Colonic mucosa (tissue), 4 donors: ENCODE results near the gene WNK3. TPM values are rescaled to one million over a fixed set of nuclear protein-coding genes. Genes with fewer than 3 reads are reported as not detected.

Experiments used
- DNase-seq: peaks from one replicate; pipeline ENCODE4 v3.0.0-alpha.2; 2020
- H3K27ac ChIP-seq: fragments of 200-600 bp; one replicate; pipeline ENCODE4 v1.8.0; 2021
- H3K27me3 ChIP-seq: fragments of 200-600 bp; one replicate; pipeline ENCODE4 v1.8.0; 2021
- H3K36me3 ChIP-seq: fragments of 200-600 bp; one replicate; pipeline ENCODE4 v1.8.0; 2021
- H3K4me1 ChIP-seq: fragments of 200-600 bp; one replicate; pipeline ENCODE4 v1.8.0; 2021; ENCODE audit warnings: mild to moderate bottlenecking
- H3K4me3 ChIP-seq: fragments of 200-600 bp; one replicate; pipeline ENCODE4 v1.8.0; 2021
- H3K9ac ChIP-seq, 2 donors: one replicate each; pipeline ENCODE4 v1.7.0; 2013; ENCODE audit warnings: control low read depth in 2 of 2, low read depth in 2 of 2, low read length in 2 of 2
- H3K9me3 ChIP-seq: fragments of 200-600 bp; one replicate; pipeline ENCODE4 v1.8.0; 2021
- intact Hi-C: fragments of 100-400 bp; cut with DNase I; formaldehyde crosslinking; loops from one replicate; pipeline ENCODE4 v1.14.1; 2022
- total RNA-seq, 2 donors: library from RNA; stranded (reverse); fragmentation: NEBNext Ultra II Directional in 1 of 2; extraction: Animal tissue kit (Norgen Biotek cat#: 25700) in 1 of 2; gene quantifications; one replicate each; pipeline ENCODE4 v1.2.1, GENCODE V29; 2021
- TF ChIP-seq, protein P1 (sequence below): fragments of 200-600 bp; IDR thresholded peaks from one replicate; pipeline ENCODE4 v1.8.0; 2022; ENCODE audit warnings: antibody characterized with exemption, mild to moderate bottlenecking
- donor health status: healthy.
- donor health status: DM: no; HTN: no; CAD: no.
- donor health status: DM: no; HTN: no; CAD: no.

WNK3 gene
- total RNA-seq, 2 donors from 2014 or later = 0.12 to 0.24 TPM

DNA sequence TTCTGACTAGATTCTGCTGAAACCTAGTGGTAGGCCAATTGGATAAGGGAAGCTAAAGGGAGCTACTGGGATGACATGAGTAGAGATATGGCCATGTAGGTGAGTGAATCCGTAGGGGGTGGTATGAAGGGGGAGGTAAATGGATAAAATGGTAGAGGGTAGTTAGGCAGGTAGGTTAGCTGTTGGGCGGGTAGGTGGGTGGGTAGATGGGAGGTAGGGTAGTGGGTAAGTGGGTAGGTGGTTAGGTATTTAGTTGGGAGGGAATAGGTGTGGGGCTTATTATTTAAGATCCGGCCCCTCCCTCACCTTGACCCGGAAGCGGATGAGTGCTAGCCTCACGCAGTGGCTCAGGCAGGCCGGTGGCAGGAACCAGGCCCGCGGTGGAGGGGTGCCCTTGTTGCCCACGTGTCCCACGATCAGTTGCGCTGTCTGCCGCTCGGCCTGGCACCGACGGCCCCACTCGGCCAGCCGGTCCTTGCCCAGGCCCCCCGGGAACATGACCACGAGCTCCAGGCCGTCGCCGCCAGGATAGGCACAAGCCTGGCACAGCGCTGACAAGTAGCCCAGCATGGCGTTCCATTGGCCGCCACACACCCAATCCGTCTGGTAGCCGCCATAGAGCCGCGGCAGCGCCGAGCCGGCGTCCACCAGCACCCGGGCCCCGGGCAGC lies 175.5 kb downstream of the WNK3 start:
- TF ChIP-seq, protein P1, sequence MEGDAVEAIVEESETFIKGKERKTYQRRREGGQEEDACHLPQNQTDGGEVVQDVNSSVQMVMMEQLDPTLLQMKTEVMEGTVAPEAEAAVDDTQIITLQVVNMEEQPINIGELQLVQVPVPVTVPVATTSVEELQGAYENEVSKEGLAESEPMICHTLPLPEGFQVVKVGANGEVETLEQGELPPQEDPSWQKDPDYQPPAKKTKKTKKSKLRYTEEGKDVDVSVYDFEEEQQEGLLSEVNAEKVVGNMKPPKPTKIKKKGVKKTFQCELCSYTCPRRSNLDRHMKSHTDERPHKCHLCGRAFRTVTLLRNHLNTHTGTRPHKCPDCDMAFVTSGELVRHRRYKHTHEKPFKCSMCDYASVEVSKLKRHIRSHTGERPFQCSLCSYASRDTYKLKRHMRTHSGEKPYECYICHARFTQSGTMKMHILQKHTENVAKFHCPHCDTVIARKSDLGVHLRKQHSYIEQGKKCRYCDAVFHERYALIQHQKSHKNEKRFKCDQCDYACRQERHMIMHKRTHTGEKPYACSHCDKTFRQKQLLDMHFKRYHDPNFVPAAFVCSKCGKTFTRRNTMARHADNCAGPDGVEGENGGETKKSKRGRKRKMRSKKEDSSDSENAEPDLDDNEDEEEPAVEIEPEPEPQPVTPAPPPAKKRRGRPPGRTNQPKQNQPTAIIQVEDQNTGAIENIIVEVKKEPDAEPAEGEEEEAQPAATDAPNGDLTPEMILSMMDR = no peak
- H3K9ac ChIP-seq = peak overlapping the region; percentile 55 to 79
- no peaks in the 10 kb centered on the region for H3K36me3 ChIP-seq
- no peaks in the 10 kb centered on the region for H3K27me3 ChIP-seq
- H3K4me1 ChIP-seq = no peaks in the 10 kb centered on the region
- H3K4me3 ChIP-seq = peak overlapping the region; percentile 68
- peak overlapping the region; percentile 83 for H3K27ac ChIP-seq
- intact Hi-C loops = no loop called here
- peak; percentile 72 for DNase-seq
- no peaks in the 10 kb centered on the region for H3K9me3 ChIP-seq

GRCh38 chrX:54181202-54181953 lies 176.5 kb downstream of the WNK3 start:
- Histone ChIP-seq H3K27me3 (no peaks in the 10 kb centered on the region), H3K27ac (no peak overlapping the region), H3K36me3 (no peaks in the 10 kb centered on the region), H3K4me1 (no peaks in the 10 kb centered on the region), H3K9me3 (no peaks in the 10 kb centered on the region), H3K4me3 (no peak overlapping the region), H3K9ac (no peak overlapping the region)
- no peak for DNase-seq
- TF ChIP-seq, protein P1 = no peak
- intact Hi-C loops = no loop called here

DNA sequence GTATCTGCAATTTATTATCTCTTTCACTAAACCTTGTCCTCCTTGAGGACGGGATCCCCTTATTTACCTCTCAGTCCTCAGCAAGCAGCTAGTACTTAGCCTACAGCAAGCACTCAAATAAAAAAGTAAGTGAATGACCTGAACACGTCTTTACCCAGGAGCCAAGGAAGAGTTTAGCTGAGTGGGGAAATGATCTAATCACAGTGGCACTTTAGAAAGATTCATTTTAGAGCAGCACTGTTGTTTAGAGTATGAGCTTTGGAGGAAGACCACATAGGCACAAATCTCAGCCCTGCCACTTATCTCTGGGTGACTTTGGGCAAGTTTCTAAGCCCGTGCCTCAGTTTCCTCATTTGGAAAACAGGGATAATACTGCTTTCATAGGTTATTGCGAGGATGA lies 177.4 kb downstream of the WNK3 start:
- no peaks in the 10 kb centered on the region for H3K27me3 ChIP-seq
- H3K4me1 ChIP-seq = no peaks in the 10 kb centered on the region
- H3K9ac ChIP-seq = no peak overlapping the region
- no peak for DNase-seq
- H3K9me3 ChIP-seq = no peaks in the 10 kb centered on the region
- intact Hi-C loops = no loop called here
- H3K27ac ChIP-seq = no peak overlapping the region
- H3K4me3 ChIP-seq = no peak overlapping the region
- TF ChIP-seq, protein P1 = no peak
- H3K36me3 ChIP-seq = no peaks in the 10 kb centered on the region

GRCh38 chrX:54178100-54178940 lies 179.5 kb downstream of the WNK3 start:
- TF ChIP-seq, protein P1 = no peak

GRCh38 chrX:54177306-54177705 lies 180.5 kb downstream of the WNK3 start:
- no peaks in the 10 kb centered on the region for H3K4me1 ChIP-seq
- no peak for DNase-seq
- no peak overlapping the region for H3K4me3 ChIP-seq
- H3K27ac ChIP-seq = no peak overlapping the region
- intact Hi-C loops = no loop called here
- no peaks in the 10 kb centered on the region for H3K9me3 ChIP-seq
- TF ChIP-seq, protein P1 = no peak
- no peak overlapping the region for H3K9ac ChIP-seq
- no peaks in the 10 kb centered on the region for H3K27me3 ChIP-seq
- no peaks in the 10 kb centered on the region for H3K36me3 ChIP-seq

More at GRCh38 chrX:54178100-54178940, 179.5 kb downstream of the WNK3 start:
- Histone ChIP-seq H3K4me1 (no peaks in the 10 kb centered on the region), H3K4me3 (no peak overlapping the region), H3K27ac (no peak overlapping the region), H3K27me3 (no peaks in the 10 kb centered on the region), H3K9ac (no peak overlapping the region), H3K9me3 (no peaks in the 10 kb centered on the region), H3K36me3 (no peaks in the 10 kb centered on the region)
- intact Hi-C loops = no loop called here
- DNase-seq = no peak
